Measurements from ENCODE around the gene IZUMO4.

Gene IZUMO4

DNA sequence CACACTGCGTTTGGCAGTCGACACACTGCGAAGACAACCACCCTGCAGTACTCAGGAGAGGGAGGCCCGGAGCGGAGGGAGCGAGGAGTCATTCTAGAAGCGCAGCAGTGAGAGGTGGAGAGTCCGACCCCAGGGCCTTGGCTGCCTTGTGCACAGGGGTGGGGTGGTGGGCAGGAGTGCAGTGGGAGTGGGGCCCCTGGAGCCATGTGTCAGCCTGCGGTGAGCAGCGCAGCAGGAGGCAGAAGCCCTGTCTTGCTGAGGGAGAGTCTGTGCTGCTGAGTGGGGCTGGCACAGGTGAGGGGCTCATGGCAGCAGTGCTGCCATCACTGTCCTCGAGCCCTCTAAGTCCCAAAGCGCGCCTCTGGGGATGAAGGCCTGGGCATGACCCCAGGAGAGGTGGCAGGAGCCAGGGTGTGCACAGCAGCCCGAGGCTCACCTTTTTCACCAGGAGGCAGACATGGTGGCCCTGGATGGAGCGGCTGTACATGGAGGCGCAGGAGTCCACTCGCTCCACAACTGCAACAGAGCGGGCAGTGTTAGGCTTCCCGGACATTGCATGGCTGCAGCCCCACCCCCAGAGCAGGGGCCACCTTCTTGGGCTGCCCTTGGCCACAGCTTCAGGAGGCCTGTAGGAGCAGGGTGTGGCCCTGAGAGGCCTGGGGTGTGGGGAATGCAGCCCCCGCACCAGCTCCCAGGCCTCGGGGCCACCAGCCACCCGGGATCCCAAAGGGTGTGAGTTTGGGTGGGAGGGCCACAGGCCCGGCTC, 11.7 kb downstream of the IZUMO4 start:
- DNase-seq (ENCODE audit: low read depth in 2 of 2) = no peak

DNA sequence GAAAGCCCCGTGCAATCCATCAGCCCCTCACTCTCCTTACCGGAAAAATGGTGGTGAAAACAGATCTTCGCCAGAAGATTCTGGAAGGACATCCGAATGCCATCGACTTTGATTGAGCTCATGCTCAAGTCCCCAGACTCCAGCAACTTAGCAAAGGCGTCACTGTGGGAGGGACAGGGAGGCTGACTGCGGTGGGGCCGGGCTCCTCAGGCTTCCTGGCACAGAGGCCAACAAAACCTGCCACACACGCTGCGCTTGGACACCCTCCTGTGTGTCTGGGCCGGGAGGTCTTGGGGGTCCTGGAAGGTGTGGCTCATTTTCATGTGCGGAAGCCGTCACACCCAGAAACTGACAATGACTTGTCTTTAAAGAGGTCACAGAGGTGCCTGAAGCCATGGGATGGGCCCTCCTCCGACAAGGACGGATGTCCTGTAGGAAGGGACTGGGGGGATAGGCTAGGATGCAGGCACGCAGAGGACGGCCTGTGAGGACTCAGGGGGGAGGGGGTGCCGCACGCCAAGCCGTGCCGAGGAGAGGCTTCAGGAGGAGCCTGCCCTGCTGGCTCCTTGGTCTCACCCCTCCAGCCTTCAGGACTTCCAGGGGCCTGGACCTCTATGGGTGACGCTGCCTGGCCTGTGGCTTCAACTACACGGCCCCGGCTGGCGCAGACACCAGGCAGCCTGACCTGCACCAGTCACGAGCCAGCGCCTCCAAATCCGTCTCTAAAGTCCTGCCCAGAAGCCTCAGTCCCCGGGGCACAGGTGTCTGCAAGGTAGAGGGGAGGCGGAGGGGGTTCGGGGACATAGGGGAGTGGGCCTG, 12.5 kb downstream of the IZUMO4 start:
- DNase-seq (ENCODE audit: low read depth in 2 of 2) = no peak

DNA sequence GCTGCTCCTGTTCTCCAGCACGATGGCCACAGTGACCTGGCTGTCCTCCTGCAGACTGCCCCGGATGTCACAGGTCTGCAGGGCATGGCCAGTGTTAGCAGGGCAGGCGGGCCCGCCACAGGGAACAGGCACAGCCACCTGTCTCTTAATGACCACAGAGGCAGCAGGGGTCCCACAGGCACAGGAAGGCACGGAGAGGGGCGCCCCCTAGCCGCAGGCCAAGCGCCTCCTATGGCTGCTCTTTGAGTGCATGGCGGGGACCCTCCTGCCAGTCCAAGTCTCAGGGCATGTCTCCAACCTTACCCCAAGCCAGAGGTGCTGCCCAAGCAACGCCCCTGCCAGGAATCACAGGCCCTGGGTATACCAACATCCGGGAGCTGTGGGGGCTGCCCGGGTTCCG, 14.1 kb downstream of the IZUMO4 start:
- DNase-seq (ENCODE audit: low read depth in 2 of 2) = no peak

DNA sequence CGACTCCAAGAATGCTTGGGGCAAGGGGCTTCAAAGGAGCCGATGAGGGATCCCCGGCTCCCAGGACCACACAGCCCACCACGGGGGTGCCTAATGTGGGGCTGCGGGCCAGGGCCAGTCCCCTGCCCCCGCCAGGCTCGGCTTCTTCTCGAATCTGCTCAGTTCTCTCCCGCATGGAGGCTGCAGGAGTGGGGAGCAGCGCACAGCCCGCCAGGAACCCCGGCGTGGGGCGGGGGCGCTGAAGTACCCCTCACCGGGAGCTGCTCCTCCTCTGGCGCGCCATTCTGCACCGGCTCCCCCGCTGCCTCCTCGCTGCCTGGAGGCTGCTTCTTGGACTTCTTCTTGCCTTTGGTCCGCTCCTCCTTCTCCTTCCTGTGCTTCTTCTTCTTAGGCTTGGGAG, 14.7 kb downstream of the IZUMO4 start:
- DNase-seq (ENCODE audit: low read depth in 2 of 2) = no peak

DNA sequence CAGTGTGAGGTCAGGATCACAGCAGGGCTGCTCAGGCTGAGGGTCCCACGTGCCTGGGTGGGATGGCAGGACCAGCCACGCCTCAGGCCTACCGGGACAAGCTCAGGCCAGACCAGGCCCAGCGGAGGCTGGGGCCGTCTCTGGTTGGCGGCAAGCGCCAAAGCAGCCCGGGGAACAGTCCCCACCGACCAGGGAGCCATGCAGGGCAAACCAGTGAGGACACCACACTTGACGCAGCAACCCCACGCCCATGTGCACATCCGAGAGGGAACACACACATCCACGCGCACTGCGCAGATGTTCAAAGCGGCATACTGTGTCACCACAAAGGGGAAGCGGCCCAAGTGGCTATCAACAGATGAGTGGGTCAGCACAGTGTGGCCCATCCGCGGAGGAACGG, 15.2 kb downstream of the IZUMO4 start:
- no peak for DNase-seq (ENCODE audit: low read depth in 2 of 2)

DNA sequence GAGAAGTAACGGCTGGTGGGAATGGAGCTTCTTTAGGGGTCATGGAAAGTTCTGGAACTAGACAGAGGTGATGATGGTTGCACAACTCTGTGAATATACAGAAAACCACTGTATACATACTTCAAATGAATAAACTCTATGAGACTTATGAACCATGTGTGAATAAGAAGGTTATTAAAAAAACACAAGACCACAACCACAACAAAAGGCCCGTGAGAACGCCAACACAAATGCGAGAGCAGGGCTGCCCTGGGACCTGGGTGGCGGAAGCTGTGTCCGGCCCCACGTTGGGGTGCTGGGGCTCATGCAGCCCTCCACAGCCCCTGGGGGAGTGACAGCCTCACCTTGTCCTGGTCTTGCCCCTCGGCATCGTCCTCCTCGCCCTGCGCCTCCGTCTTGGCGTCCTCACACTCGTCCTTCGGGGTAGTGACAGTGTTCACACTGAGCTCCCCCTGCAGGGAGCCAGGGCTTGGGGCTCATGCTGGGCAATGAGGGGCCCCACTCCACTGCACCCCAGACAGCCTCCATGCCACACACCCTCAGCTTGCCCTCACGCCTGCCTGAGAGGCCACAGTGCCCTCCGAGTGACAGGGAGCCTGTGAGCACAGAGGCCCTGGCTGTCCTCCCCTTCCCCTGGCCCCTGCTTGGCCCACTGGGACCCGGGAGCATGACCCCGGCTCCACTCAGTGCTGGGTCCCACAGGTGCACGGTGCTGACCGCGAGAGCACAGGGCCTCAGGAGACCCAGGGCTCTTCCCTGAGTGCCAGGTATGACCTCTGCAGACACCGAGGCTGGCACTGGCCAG, 16.0 kb downstream of the IZUMO4 start:
- no peak for DNase-seq (ENCODE audit: low read depth in 2 of 2)

DNA sequence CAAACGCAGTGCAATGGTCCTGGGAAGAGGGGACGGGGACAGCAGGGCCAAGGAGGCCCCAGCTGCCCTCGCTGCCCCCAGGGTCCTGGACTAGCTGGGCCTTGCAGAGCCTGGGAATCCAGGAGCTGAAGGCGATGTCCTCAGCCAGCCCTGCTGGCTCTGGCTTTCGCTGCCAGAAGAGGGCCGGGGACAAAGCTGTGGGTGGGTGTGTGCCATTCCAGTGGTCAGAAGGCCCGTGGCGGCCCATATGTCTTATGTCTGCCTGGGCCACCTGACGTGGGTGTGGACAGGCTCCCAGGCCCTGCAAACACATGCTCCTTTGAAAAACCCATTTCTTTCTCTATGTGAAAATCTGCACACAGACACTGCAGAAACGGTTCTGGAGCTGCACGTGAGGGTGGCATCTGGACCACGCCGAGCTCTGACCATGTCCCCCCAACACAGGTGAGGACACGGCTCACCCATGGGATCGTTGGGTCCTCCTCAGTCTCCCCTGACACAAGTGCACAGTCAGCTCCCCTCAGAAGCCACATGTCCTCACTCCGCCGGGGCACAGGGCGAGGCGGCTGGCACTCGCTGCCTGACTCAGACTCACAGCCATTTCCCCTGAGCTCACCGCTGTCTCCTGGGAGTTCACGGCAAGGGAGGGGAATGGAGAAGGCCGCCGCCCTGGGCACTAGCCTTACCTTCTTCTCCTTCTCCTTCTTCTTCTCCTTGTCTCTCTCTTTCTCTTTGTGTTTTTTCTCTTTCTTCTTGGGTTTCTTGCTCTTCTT, 16.9 kb downstream of the IZUMO4 start:
- DNase-seq (ENCODE audit: low read depth in 2 of 2) = no peak

DNA sequence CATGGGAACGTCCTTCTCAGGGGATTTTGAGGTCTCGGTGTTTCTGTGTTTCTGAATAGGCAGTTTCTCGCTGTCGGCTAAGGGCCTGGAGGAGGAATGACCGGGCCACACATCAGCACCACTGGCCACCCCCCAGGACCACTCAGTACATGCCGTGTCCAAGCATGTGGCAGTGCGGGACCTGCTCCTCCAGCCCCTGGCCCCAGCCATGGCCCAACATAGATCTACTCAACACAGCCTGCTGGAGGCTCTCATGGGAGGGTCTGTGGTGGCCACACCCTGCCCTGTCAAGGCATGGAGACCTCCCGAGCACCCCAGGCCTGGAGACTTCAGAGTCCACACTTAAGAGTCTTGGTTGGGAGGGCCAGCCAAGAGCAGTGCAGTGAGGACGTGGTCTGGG, 17.5 kb downstream of the IZUMO4 start:
- no peak for DNase-seq (ENCODE audit: low read depth in 2 of 2)

DNA sequence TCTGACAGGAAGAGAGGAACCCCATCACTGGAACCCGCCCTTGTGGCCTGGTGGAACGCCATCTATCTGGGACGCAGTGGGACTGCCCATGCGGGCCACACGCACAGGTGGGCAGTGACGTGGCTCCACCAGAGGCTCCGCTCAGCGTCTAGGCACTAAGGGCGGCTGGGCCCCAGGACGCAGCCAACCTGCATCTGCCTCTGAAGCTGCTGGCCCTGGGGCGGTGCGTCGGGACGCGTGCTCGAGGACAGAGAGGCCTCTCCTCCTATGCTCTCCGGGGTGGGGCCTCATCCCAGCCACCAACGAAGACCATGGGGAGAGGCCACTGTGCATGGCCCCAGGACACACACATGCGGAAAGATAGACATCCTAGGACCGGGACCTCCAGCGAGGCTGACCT, 18.1 kb downstream of the IZUMO4 start:
- DNase-seq (ENCODE audit: low read depth in 2 of 2) = no peak

DNA sequence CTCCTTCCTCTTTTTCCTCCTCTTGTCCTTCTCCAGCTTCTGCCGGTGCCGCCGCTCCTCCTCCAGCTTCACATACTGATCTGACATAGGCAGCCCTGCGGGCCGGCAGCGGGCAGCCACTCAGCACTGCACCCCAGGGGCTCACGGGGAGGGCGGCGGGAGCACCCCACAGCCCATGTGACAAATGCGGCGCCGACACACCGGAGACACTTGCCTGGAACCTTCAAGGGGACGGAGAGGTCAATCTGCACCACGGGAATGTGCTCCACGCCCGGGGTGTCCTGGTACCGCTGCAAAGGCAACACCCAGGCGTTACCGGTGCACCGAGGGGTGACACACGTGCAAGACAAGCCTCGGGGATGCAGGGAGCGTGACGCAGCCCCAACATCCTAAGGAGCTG, 18.6 kb downstream of the IZUMO4 start:
- no peak for DNase-seq (ENCODE audit: low read depth in 2 of 2)

DNA sequence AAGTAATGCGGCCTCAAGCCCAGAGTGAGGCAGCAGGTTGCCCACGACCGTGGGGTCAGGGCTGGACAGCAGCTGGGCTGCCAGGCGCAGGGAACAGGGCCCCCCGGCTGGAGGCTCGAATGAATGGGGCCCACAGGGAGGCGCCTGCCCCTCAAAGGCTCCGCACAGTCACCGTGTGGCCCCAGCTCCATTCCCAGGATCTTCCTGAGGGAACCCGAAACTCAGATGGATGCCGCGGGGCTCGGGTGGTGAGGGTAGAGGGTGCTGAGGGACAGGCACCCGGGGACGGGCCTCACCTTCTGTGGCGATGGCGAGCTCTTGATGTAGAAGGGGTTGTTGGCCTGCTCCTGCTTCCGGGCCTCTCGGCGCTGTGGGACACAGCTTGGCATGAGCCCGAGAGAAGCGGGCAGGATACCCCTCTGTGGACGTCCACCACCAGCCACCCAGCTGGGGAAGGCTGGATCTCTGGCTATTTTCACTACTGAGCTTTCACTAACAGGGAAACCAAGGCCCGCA, 19.3 kb downstream of the IZUMO4 start:
- DNase-seq (ENCODE audit: low read depth in 2 of 2) = no peak

DNA sequence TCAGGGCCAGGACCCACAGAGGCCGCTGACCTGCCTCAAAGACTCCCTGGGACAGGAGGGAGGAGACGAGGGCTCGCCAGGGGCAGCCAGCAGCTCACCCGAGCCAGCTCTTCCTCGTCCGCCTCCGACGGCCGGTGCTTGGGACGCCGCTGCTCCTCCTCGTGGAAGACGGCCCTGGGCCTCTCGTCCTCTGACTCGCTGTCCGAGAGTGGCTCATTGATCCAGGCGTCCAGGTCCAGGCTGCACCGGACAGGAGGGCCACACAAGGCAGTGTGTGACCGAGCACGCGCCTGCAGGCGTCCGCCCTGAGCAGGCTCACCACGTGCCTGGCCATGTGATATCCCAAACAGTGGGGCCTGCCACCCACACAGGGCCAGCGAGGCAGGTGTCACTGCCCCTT, 19.8 kb downstream of the IZUMO4 start:
- no peak for DNase-seq (ENCODE audit: low read depth in 2 of 2)

DNA sequence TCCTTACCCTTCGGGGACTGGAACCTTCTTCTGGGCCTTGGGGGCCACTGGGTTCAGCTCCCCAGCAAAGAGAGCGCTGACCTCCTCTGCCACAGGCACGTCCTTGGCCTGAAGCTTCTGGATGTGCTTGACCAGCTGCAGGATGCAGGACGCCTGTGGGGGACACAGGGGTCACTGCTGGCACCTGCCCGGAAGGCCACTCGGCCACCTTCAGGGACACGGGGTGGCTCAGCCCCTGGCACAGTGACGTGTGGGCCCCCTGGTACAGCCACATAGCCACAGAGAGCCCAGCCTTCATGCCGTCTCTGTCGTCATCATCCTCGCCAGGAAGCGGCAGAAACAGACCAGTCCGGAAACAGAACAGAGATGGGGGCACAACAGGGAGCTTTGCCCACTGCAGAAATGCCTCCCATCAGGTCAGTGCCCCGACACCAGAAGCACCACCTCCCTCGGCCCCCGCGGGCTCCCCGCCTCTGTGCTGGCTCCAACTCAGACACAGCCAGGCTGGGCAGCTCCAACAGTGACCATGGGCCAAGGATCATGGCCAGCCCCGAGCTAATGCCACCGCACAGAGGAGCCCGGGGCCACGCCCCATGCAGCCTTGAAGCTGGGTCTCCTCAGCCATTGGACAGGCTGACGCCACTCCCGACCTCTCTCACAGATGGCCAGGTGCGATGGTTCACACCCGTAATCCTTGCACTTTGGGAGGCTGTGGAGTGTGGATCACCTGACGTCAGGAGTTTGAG, 20.7 kb downstream of the IZUMO4 start:
- no peak for DNase-seq (ENCODE audit: low read depth in 2 of 2)

DNA sequence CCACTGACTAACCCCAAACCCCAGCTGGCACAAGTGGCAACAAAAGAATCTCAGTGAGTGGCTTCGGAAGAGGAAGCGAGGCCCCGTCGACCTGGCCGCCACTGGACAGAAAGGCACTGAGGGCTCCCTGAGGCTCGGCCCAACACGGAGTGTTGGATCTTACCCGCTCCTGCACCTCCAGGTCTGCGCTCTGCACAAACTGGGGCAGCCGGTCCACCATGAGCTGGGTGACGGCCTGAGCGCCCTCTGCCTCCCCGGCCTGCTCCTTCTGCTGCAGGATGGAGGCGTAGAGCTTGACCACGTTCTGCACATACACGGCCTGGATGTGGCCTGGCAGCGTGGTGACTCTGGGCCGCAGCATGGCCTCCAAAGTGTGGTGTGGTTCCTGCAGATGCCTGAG, 21.7 kb downstream of the IZUMO4 start:
- DNase-seq (ENCODE audit: low read depth in 2 of 2) = no peak

DNA sequence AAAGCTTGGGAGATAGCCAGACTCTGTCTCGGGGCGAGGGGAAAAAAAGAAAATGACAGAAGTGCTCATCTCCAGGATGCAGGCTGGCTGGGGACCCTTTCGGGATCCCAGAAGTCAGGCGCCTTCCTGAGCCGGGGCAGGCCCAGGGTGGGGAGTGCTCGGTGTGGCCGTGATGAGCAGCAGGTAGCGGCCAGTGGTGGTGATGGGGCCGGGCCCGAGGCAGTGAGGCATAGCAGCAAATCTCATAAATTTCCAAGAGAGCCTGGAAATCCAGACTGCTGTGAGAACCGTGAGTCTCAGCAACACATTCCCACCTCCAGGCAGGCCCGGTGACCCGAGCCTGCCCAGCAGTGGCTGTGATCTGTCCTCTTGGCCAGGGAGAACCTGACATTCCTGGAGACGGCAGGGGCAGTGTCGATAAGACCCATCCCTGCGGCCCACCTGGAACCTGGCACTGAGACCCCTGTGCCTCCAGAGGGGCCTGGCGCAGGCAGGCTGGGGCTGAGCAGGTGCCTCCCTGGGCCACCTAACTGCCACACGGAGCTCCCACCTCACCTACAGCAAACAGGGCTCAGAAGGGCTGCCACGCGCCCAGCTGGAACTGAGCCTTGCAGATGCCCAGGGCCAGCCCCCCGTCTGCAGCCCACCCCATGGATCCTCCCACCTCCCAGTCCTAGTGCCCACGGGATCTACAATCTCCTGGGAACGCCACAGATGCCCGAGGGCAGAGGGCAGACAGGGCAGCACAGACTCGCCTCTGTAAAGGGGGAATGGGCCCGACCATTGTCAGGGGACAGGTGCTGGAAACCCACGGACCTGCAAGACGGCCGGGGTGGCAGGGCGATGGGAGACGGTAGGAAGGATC, 23.4 kb downstream of the IZUMO4 start:
- DNase-seq (ENCODE audit: low read depth in 2 of 2) = no peak

DNA sequence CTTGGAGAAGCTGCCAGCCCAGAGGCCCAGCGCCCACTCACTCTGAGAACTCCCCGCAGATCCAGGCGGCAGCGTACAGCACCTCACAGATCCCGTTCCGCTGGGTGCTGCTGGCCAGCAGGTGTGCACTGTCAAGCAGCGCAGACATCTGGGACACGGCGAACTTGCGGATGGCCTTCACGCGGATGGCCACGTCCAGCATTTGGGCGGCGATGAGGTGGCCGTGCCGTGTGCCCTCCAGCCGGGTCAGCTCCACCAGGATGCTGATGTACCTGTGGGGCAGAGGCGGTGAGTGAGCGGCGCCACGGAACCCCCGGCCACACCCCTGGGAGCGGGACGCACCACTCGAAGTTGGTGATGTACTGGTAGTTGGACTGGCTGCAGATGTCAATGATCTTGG, 24.1 kb downstream of the IZUMO4 start:
- DNase-seq (ENCODE audit: low read depth in 2 of 2) = no peak

DNA sequence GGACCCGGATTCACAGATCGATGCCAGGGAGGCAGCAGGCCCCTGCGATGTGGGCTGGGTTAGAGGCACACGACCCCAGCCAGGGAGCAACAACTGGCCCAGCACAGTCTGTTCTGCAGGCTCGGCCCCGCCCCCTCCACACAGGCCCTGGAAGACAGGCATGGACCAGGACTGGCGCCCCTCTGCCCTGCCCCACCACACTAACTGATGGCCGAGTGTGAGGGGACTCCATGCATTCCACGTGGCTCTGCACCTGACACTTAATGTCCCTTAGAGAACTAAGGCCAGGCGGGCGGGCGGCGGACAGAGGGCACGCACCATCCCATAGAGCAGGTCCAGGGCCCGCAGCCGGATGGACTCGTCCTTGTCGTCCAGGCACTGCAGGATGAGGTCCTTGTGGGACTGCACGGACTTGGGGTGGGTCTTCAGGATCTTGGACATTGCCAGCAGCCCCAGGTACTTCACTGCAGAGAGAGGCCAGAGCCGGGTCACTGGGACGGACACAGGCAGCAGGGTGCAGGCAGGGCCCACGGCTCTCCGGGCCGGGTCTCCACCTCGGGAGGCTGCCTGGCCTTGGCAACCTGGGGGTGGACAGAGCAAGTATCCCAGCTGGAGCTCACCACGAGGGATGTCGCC, 24.8 kb downstream of the IZUMO4 start:
- DNase-seq (ENCODE audit: low read depth in 2 of 2) = no peak

DNA sequence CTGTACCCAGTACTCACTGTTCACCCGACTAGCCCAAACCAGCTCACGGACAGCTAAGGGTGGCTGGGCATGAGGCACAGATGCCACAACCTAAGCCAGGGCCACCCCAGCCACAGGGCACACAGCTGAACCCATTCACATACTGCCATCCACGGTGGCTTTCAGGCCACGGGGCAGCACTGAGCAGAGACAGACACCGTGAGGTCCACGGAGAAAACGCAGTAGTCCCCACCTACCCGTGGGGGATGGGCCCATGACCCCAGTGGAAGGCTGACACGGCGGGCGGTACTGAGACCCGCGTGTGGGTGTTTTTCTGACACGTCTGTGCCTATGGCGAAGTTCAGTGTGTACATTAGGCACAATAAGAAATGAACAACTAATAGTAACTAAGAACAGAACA, 25.5 kb downstream of the IZUMO4 start:
- DNase-seq (ENCODE audit: low read depth in 2 of 2) = no peak

DNA sequence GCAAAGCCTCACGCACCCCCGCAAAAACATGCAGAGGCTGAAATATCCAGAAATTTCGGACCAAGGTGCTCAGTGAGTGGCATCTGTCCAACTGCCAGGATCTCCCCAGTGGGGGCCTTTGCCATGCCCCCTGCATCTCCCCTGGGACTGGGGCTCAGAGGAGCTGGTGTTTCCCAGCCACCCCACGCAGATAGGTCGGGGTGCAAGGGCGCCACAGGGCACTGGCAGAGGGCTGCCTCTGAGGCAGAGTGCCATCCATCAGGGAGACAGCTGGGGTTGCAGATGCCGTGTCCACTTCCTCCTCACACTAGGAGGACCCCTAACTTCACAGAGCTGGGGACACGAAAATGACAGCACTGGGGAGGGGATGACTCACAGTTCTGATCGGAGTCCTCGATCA, 26.3 kb downstream of the IZUMO4 start:
- no peak for DNase-seq (ENCODE audit: low read depth in 2 of 2)

All from stimulated activated CD8-positive, alpha-beta memory T cell treated with anti-CD3 and anti-CD28 coated beads, Interleukin-7, amount 100 ng/mL, for 1 hour (primary cell).